Astrocyte (in vitro differentiated cells and primary cell): Measurements from ENCODE around the gene PAPLN. TPM values are rescaled to one million over a fixed set of nuclear protein-coding genes. Genes with fewer than 3 reads are reported as not detected.

Experiments
- DNase-seq: peaks from one replicate; pipeline ENCODE4 v3.0.0-alpha.2; 2010; ENCODE audit warnings: low read depth
- FAIRE-seq: peaks from 2 replicates; lab custom pipeline; 2011; peaks lifted over from hg19 to GRCh38; lab: Jason Lieb, UNC
- H2AFZ ChIP-seq: 2 replicates; pipeline ENCODE4 v1.6.0; 2012; ENCODE audit warnings: low read depth, low read length, inconsistent platforms
- H3K27ac ChIP-seq: 2 replicates; pipeline ENCODE4 v1.5.1; 2011; ENCODE audit warnings: low read depth, low read length, inconsistent platforms
- H3K27me3 ChIP-seq: 2 replicates; pipeline ENCODE4 v1.6.0; 2011; ENCODE audit warnings: low read length, inconsistent platforms; ENCODE audit not compliant: insufficient read depth
- H3K36me3 ChIP-seq: 2 replicates; pipeline ENCODE4 v1.5.1; 2011; ENCODE audit warnings: low read length, inconsistent platforms; ENCODE audit not compliant: insufficient read depth
- H3K4me1 ChIP-seq: 2 replicates; pipeline ENCODE4 v1.5.1; 2011; ENCODE audit warnings: low read length, inconsistent platforms; ENCODE audit not compliant: insufficient read depth
- H3K4me2 ChIP-seq: 2 replicates; pipeline ENCODE4 v1.6.0; 2012; ENCODE audit warnings: low read length, inconsistent platforms
- H3K4me3 ChIP-seq: 2 replicates; pipeline ENCODE4 v1.5.1; 2011; ENCODE audit warnings: low read depth, mild to moderate bottlenecking, low read length, inconsistent platforms; ENCODE audit not compliant: insufficient read depth
- H3K79me2 ChIP-seq: 2 replicates; pipeline ENCODE4 v1.6.0; 2012; ENCODE audit warnings: mild to moderate bottlenecking, low read length, inconsistent platforms; ENCODE audit not compliant: insufficient read depth
- H3K9ac ChIP-seq: 2 replicates; pipeline ENCODE4 v1.6.0; 2012; ENCODE audit warnings: mild to moderate bottlenecking, low read length, inconsistent platforms
- H3K9me3 ChIP-seq: 2 replicates; pipeline ENCODE4 v1.5.1; 2012; ENCODE audit warnings: low read depth, mild to moderate bottlenecking, low read length, inconsistent platforms; ENCODE audit not compliant: insufficient read depth
- H4K20me1 ChIP-seq: 2 replicates; pipeline ENCODE4 v1.6.0; 2012; ENCODE audit warnings: low read length, inconsistent platforms; ENCODE audit not compliant: insufficient read depth
- H3K27ac Mint-ChIP-seq: one replicate; pipeline ENCODE4 v1.8.0; 2021; ENCODE audit warnings: mild to moderate bottlenecking, mixed read lengths; ENCODE audit not compliant: unreplicated experiment
- H3K27me3 Mint-ChIP-seq: one replicate; pipeline ENCODE4 v1.8.0; 2021; ENCODE audit warnings: low read depth, mixed read lengths; ENCODE audit not compliant: unreplicated experiment
- H3K36me3 Mint-ChIP-seq: one replicate; pipeline ENCODE4 v1.8.0; 2021; ENCODE audit warnings: low read depth, mixed read lengths; ENCODE audit not compliant: unreplicated experiment
- H3K4me1 Mint-ChIP-seq: one replicate; pipeline ENCODE4 v1.8.0; 2021; ENCODE audit warnings: low read depth, mixed read lengths; ENCODE audit not compliant: unreplicated experiment
- H3K4me3 Mint-ChIP-seq: one replicate; pipeline ENCODE4 v1.8.0; 2021; ENCODE audit warnings: mild to moderate bottlenecking, moderate library complexity, mixed read lengths; ENCODE audit not compliant: unreplicated experiment
- H3K9me3 Mint-ChIP-seq: one replicate; pipeline ENCODE4 v1.8.0; 2021; ENCODE audit warnings: mild to moderate bottlenecking, mixed read lengths; ENCODE audit not compliant: unreplicated experiment
- EZH2 ChIP-seq: IDR thresholded peaks from 2 replicates; pipeline ENCODE4 v1.6.1; 2012; ENCODE audit warnings: mild to moderate bottlenecking, low read length, inconsistent platforms; ENCODE audit not compliant: insufficient read depth
- total RNA-seq: library from RNA; stranded (reverse); gene quantifications from 2 replicates; pipeline ENCODE4 v1.2.1, GENCODE V29; 2021
- TF ChIP-seq, protein P1 (sequence below): IDR thresholded peaks from 2 replicates; pipeline ENCODE4 v1.5.1; 2011; ENCODE audit warnings: low read depth, mild to moderate bottlenecking, inconsistent platforms, low read length, moderate library complexity; ENCODE audit not compliant: insufficient read depth

Gene PAPLN
- total RNA-seq, 1 donor from 2014 or later = 5.0 TPM

DNA sequence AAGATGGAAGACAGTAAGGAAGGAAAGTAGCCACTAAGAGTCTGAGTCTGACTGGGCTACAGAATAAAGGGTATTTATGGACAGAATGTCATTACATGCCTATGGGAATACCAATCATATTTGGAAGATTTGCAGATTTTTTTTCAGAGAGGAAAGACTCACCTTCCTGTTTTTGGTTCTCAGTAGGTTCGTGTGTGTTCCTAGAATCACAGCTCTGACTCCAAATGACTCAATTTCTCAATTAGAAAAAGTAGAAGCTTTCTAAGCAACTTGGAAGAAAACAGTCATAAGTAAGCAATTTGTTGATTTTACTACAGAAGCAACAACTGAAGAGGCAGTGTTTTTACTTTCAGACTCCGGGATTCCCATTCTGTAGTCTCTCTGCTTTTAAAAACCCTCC is 15.4 kb upstream of the PAPLN start:
- peaks cover 21% of the 10 kb centered on the region for H3K4me1 Mint-ChIP-seq
- FAIRE-seq (no peak), DNase-seq (peak; percentile 33)
- no peak overlapping the region for H2AFZ ChIP-seq
- peaks cover 10% of the 10 kb centered on the region for H4K20me1 ChIP-seq
- peaks cover 16% of the 10 kb centered on the region for H3K36me3 ChIP-seq
- H3K9ac ChIP-seq = no peak overlapping the region
- H3K36me3 Mint-ChIP-seq = peaks cover 42% of the 10 kb centered on the region
- H3K27ac ChIP-seq = no peak overlapping the region
- H3K27ac Mint-ChIP-seq = peak overlapping the region; percentile 34
- H3K9me3 ChIP-seq = no peaks in the 10 kb centered on the region
- H3K9me3 Mint-ChIP-seq = no peaks in the 10 kb centered on the region
- no peak overlapping the region for H3K4me3 ChIP-seq
- no peak for TF ChIP-seq EZH2
- H3K79me2 ChIP-seq = no peaks in the 10 kb centered on the region
- H3K4me2 ChIP-seq = peak overlapping the region; percentile 34
- no peaks in the 10 kb centered on the region for H3K27me3 Mint-ChIP-seq
- peaks cover 6% of the 10 kb centered on the region for H3K4me1 ChIP-seq
- H3K4me3 Mint-ChIP-seq = no peak overlapping the region
- no peaks in the 10 kb centered on the region for H3K27me3 ChIP-seq

DNA sequence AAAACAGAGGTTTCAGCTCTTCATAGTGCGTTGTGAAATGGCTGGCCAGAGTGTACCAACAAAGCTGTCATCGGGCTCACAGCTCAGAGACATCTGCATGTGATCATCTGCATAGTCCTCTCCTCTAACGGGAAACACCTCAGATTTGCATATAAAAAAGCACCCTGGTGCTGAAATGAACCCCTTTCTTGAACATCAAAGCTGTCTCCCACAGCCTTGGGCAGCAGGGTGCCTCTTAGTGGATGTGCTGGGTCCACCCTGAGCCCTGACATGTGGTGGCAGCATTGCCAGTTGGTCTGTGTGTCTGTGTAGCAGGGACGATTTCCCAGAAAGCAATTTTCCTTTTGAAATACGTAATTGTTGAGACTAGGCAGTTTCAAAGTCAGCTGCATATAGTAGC is 14.3 kb upstream of the PAPLN start:
- FAIRE-seq = no peak
- no peak overlapping the region for H3K27ac Mint-ChIP-seq

DNA sequence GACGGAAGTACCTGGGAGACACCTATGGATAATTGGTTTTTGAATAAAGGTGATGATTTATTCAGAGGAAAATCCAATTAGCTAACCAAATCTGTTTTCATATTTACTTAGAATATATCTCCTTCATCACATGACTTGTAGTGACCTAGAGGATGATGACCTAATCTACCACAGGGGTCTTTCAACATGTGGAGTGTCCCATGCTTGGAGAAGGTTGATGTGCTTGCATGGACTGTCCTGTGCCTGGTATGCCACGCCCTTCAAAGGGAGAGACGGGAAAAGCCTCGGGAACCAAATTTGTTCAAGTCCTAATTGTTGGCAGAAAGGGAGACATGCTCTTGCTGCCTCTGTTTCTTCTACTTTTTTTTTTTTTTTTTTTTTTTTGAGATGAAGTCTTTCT is 11.8 kb upstream of the PAPLN start:
- H3K36me3 Mint-ChIP-seq = peaks cover 20% of the 10 kb centered on the region
- no peak overlapping the region for H3K4me3 ChIP-seq

More for the DNA sequence above, 14.3 kb upstream of the PAPLN start:
- Histone ChIP-seq H3K9me3 (no peaks in the 10 kb centered on the region), H3K36me3 (peaks cover 16% of the 10 kb centered on the region), H3K4me2 (no peak overlapping the region), H2AFZ (no peak overlapping the region), H3K27ac (no peak overlapping the region), H3K4me3 (no peak overlapping the region), H4K20me1 (peaks cover 10% of the 10 kb centered on the region), H3K4me1 (peaks cover 11% of the 10 kb centered on the region), H3K9ac (no peak overlapping the region), H3K79me2 (no peaks in the 10 kb centered on the region), H3K27me3 (no peaks in the 10 kb centered on the region)
- no peak overlapping the region for H3K4me3 Mint-ChIP-seq
- peaks cover 25% of the 10 kb centered on the region for H3K4me1 Mint-ChIP-seq
- no peaks in the 10 kb centered on the region for H3K27me3 Mint-ChIP-seq
- TF ChIP-seq, protein P1, sequence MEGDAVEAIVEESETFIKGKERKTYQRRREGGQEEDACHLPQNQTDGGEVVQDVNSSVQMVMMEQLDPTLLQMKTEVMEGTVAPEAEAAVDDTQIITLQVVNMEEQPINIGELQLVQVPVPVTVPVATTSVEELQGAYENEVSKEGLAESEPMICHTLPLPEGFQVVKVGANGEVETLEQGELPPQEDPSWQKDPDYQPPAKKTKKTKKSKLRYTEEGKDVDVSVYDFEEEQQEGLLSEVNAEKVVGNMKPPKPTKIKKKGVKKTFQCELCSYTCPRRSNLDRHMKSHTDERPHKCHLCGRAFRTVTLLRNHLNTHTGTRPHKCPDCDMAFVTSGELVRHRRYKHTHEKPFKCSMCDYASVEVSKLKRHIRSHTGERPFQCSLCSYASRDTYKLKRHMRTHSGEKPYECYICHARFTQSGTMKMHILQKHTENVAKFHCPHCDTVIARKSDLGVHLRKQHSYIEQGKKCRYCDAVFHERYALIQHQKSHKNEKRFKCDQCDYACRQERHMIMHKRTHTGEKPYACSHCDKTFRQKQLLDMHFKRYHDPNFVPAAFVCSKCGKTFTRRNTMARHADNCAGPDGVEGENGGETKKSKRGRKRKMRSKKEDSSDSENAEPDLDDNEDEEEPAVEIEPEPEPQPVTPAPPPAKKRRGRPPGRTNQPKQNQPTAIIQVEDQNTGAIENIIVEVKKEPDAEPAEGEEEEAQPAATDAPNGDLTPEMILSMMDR = no peak
- no peak for TF ChIP-seq EZH2
- H3K9me3 Mint-ChIP-seq = no peaks in the 10 kb centered on the region
- H3K36me3 Mint-ChIP-seq = peaks cover 37% of the 10 kb centered on the region
- no peak for DNase-seq

More for the DNA sequence above, 11.8 kb upstream of the PAPLN start:
- peaks cover 24% of the 10 kb centered on the region for H3K4me1 ChIP-seq
- TF ChIP-seq, protein P1 = no peak
- no peak for TF ChIP-seq EZH2
- no peaks in the 10 kb centered on the region for H3K79me2 ChIP-seq
- H2AFZ ChIP-seq = no peak overlapping the region
- no peaks in the 10 kb centered on the region for H3K9me3 ChIP-seq
- no peak for FAIRE-seq
- H3K27me3 ChIP-seq = no peaks in the 10 kb centered on the region
- Mint-ChIP-seq H3K9me3 (no peaks in the 10 kb centered on the region), H3K27ac (no peak overlapping the region), H3K4me3 (no peak overlapping the region), H3K4me1 (peaks cover 30% of the 10 kb centered on the region), H3K27me3 (no peaks in the 10 kb centered on the region)
- H3K9ac ChIP-seq = no peak overlapping the region
- peaks cover under 1% of the 10 kb centered on the region for H3K36me3 ChIP-seq
- no peak for DNase-seq
- H3K4me2 ChIP-seq = no peak overlapping the region
- no peak overlapping the region for H3K27ac ChIP-seq
- H4K20me1 ChIP-seq = peaks cover 10% of the 10 kb centered on the region
